ENCODE data around the gene PGGHG. TPM values are rescaled to one million over a fixed set of nuclear protein-coding genes. Genes with fewer than 3 reads are reported as not detected.

The PGGHG gene
- total RNA-seq, 6 experiments from 2014 or later: 7.7 to 110 (median 13.8) TPM

DNA sequence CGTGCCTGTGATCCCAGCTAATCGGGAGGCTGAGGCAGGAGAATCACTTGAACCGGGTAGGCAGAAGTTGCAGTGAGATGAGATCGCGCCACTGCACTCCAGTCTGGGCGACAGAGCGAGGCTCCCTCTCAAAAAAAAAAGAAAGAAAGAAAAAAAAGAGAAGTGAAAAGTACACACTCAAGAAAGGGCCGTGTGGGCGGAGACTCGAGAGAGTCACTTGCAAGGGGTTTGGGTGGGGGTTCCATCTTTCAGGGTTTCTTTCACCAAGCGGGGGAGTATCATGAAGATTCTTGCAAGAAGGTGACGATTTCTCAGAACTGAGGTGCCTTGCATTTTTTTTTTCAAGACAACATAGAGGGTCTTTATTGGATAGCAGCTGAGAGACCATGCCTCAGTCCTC, 14.4 kb downstream of the PGGHG start:
- Histone ChIP-seq H3K9me3 (no peaks in the 10 kb centered on the region), H3K4me1 (peaks cover 0 to 15% (median 6%) of the 10 kb centered on the region in 4 donors), H3K27ac (no peak overlapping the region), H3K36me3 (no peaks in the 10 kb centered on the region), H3K4me3 (no peak overlapping the region), H3K27me3 (no peaks in the 10 kb centered on the region)
- 68% methylated on average over 11 of the region's 12 CpGs for WGBS (ENCODE audit: insufficient coverage, low coverage, low lambda C conversion rate, missing lambda C conversion rate)
- DNase-seq (peak in 1 of 3 donors; percentile 27), ATAC-seq (no peak)
- intact Hi-C loops (cut with DNase I): loop anchor here in 1 of 2 donors (10.0 kb wide), 1 partner anchor 61 kb away; the partner anchor contains the start of gene B4GALNT4
- TF ChIP-seq, protein P1, sequence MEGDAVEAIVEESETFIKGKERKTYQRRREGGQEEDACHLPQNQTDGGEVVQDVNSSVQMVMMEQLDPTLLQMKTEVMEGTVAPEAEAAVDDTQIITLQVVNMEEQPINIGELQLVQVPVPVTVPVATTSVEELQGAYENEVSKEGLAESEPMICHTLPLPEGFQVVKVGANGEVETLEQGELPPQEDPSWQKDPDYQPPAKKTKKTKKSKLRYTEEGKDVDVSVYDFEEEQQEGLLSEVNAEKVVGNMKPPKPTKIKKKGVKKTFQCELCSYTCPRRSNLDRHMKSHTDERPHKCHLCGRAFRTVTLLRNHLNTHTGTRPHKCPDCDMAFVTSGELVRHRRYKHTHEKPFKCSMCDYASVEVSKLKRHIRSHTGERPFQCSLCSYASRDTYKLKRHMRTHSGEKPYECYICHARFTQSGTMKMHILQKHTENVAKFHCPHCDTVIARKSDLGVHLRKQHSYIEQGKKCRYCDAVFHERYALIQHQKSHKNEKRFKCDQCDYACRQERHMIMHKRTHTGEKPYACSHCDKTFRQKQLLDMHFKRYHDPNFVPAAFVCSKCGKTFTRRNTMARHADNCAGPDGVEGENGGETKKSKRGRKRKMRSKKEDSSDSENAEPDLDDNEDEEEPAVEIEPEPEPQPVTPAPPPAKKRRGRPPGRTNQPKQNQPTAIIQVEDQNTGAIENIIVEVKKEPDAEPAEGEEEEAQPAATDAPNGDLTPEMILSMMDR (IDR thresholded peaks at IDR 0.05): no peak
- TF ChIP-seq POLR2A (IDR thresholded peaks at IDR 0.05): no peak

DNA sequence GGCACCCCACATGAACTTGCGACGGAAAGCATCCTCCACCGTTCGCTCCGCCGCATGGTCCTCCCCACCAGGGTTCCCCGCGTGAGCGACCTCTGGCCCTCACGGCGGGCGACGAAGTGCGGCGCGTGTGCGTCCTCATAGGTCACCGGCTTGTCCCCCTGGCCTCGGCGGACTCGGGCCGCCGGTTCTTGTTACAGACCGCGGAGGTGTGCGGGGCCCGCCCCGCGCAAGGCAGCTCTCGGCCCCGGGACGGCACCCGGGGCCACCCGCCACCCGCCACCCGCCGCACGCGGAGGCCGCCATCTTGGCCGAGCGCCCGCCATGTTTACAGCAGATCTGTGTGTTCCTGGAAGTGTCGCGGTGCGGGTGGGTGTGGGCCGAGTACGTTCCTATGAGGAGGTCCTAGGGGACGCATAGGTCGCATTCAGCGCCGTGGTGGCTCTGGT, 15.2 kb downstream of the PGGHG start:
- Histone ChIP-seq H3K4me3 (no peak overlapping the region), H3K36me3 (no peaks in the 10 kb centered on the region), H3K27me3 (no peaks in the 10 kb centered on the region), H3K27ac (no peak overlapping the region), H3K9me3 (no peaks in the 10 kb centered on the region), H3K4me1 (peaks cover 0 to 15% (median 6%) of the 10 kb centered on the region in 4 donors)
- no peak for ATAC-seq
- TF ChIP-seq, protein P1 (IDR thresholded peaks at IDR 0.05): no peak
- TF ChIP-seq POLR2A (IDR thresholded peaks at IDR 0.05): no peak
- no CpG with 5 or more reads among the region's 52 CpGs for WGBS (ENCODE audit: insufficient coverage, low coverage, low lambda C conversion rate, missing lambda C conversion rate)
- intact Hi-C loops (cut with DNase I): loop anchor here in 1 of 2 donors (10.0 kb wide), 1 partner anchor 61 kb away; the partner anchor contains the start of gene B4GALNT4
- DNase-seq: peak in 1 of 3 donors; percentile 61

DNA sequence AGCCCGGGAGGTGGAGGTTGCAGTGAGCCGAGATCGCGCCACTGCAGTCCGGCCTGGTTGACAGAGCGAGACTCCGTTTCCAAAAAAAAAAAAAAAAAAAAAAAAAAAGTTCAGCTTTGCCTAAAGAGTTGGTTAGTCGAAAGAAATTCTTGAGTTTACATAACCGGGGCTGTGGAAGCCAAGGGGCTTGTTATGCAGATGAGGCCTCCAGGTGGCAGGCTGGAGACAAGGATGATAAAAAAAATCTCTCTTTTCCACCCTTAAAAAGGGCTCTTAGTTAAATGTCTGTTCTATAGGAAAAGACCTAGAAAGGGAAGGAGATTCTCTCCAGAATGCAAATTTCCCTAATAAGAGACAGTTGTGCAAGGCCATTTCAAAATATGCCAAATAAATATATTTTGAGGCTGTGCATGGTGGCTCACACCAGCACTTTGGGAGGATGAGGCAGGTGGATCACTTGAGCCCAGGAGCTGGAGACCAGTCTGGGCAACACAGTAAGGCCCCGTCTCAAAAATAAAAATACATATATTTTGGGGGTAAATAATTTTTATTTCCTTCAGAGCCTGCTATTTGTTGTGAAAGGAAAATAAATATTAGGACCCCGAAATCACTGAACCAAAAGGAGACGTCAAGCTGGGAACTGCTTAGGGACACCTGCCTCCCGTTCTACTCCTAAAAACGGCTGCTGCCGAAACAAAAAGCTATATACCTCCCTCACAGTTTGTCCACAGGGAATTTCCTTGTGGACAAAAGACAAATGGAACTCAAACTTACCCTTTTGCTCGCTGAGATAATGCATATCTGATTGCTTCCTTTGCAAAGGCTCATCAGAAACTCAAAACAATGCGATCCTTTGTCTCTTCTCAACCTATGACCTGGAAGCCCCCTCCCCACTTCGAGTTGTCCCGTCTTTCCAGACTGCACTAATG, 16.3 kb downstream of the PGGHG start:
- DNase-seq: peak in 2 of 3 donors; percentile 67 to 72
- WGBS (ENCODE audit: insufficient coverage, low coverage, low lambda C conversion rate, missing lambda C conversion rate): 28% methylated on average over 16 of the region's 19 CpGs
- H3K9me3 ChIP-seq: no peaks in the 10 kb centered on the region
- H3K27ac ChIP-seq: no peak overlapping the region
- ATAC-seq: peak; percentile 36 to 55 (median 52)
- no peaks in the 10 kb centered on the region for H3K27me3 ChIP-seq
- TF ChIP-seq, protein P1 (IDR thresholded peaks at IDR 0.05): peak; percentile 61 to 81 (median 74)
- no peak for TF ChIP-seq POLR2A (IDR thresholded peaks at IDR 0.05)
- intact Hi-C loops (cut with DNase I): loop anchor here in 1 of 2 donors (10.0 kb wide), 1 partner anchor 60 kb away; the partner anchor contains the start of gene B4GALNT4
- no peak overlapping the region for H3K4me3 ChIP-seq
- peaks cover 0 to 23% (median 10%) of the 10 kb centered on the region in 4 donors for H3K4me1 ChIP-seq
- no peaks in the 10 kb centered on the region for H3K36me3 ChIP-seq

DNA sequence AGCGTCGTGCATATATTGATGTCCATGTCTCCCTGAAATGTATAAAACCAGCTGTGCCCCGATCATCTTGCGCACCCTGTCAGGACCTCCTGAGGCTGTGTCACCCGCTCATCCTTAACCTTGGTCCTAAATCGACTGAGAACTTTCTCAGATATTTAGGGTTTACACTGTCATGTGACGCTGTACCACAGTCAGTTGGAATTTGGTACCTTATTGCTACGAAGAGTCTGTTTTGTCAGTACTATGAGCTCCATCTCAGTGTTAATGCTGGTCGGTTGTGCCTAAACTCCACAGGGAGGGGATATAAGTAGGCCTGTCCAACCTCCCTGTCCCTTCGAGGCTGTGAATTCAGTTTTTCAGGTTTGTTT, 16.9 kb downstream of the PGGHG start:
- Histone ChIP-seq H3K27me3 (no peaks in the 10 kb centered on the region), H3K4me3 (no peak overlapping the region), H3K4me1 (peaks cover 0 to 23% (median 10%) of the 10 kb centered on the region in 4 donors), H3K27ac (no peak overlapping the region), H3K36me3 (no peaks in the 10 kb centered on the region), H3K9me3 (no peaks in the 10 kb centered on the region)
- 84% methylated on average over 10 of the region's 10 CpGs for WGBS (ENCODE audit: insufficient coverage, low coverage, low lambda C conversion rate, missing lambda C conversion rate)
- DNase-seq (peak in 1 of 3 donors; percentile 34), ATAC-seq (no peak)
- no peak for TF ChIP-seq POLR2A (IDR thresholded peaks at IDR 0.05)
- TF ChIP-seq, protein P1 (IDR thresholded peaks at IDR 0.05): no peak
- intact Hi-C loops (cut with DNase I): loop anchor here in 1 of 2 donors (10.0 kb wide), 1 partner anchor 59 kb away; the partner anchor contains the start of gene B4GALNT4

Data from right lobe of liver (tissue), 6 donors.